GM21390 (cell line): ENCODE data around the gene OR52E2.
"Not testable (repeated sequence)": the region's sequence is repeated elsewhere in the genome, so short reads cannot be mapped to it uniquely, and the experiment has no call there.

Source experiments
- ATAC-seq: cut with Tn5 transposase; IDR thresholded peaks from one replicate; pipeline ENCODE4 v1.9.1; 2021; ENCODE audit not compliant: unreplicated experiment

The OR52E2 gene

GRCh38 chr11:5059391-5059790 is at the start of gene OR52E2:
OR52E2 (minus strand) TSS chr11:5059627; CDS start chr11:5059627, 0 bp downstream.
- ATAC-seq, result no peak

- no peak for ATAC-seq
Measured at GRCh38 chr11:5107285-5107684, 47.9 kb upstream of the OR52E2 start.

GRCh38 chr11:5103066-5103465 is 43.6 kb upstream of the OR52E2 start:
- ATAC-seq, result no peak

- ATAC-seq, result no peak
Measured at GRCh38 chr11:5102246-5102645, 42.8 kb upstream of the OR52E2 start.

- no peak for ATAC-seq
Measured at GRCh38 chr11:5096011-5096410, 36.6 kb upstream of the OR52E2 start.

- ATAC-seq, result no peak
Measured at GRCh38 chr11:5092821-5093585, 33.6 kb upstream of the OR52E2 start.

- no peak for ATAC-seq
Measured at GRCh38 chr11:5090668-5091067, 31.2 kb upstream of the OR52E2 start.

- no peak for ATAC-seq
Measured at GRCh38 chr11:5088556-5088955, 29.1 kb upstream of the OR52E2 start.

GRCh38 chr11:5083602-5084001 is 24.2 kb upstream of the OR52E2 start:
- no peak for ATAC-seq

- ATAC-seq, result no peak
Measured at GRCh38 chr11:5081405-5081804, 22.0 kb upstream of the OR52E2 start.

GRCh38 chr11:5071799-5072198 is 12.4 kb upstream of the OR52E2 start:
- no peak for ATAC-seq

- no peak for ATAC-seq
Measured at GRCh38 chr11:5069272-5069671, 9.8 kb upstream of the OR52E2 start, which contains the start of gene OR52E1. OR52E1 (plus strand) TSS chr11:5069572.

- ATAC-seq, result no peak
Measured at GRCh38 chr11:5065027-5065426, 5.6 kb upstream of the OR52E2 start.

- ATAC-seq, result not testable (repeated sequence)
Measured at GRCh38 chr11:5058679-5059078, 748 bp downstream of the OR52E2 start.

GRCh38 chr11:5046754-5047330 is 12.6 kb downstream of the OR52E2 start:
- no peak for ATAC-seq

- no peak for ATAC-seq
Measured at GRCh38 chr11:5046226-5046625, 13.2 kb downstream of the OR52E2 start, which contains the start of gene OR52J3. OR52J3 (plus strand) TSS chr11:5046526; CDS start chr11:5046526, 0 bp downstream.

GRCh38 chr11:5043380-5043779 is 16.0 kb downstream of the OR52E2 start:
- no peak for ATAC-seq

- no peak for ATAC-seq
Measured at GRCh38 chr11:5042091-5042490, 17.3 kb downstream of the OR52E2 start.

- ATAC-seq, result no peak
Measured at GRCh38 chr11:5040876-5041275, 18.6 kb downstream of the OR52E2 start.

GRCh38 chr11:5038341-5038740 is 21.1 kb downstream of the OR52E2 start:
- no peak for ATAC-seq

GRCh38 chr11:5037926-5038325 is 21.5 kb downstream of the OR52E2 start:
- no peak for ATAC-seq

- ATAC-seq, result no peak
Measured at GRCh38 chr11:5036669-5037068, 22.8 kb downstream of the OR52E2 start.
